ENCODE results near the gene DDTL. TPM values are rescaled to one million over a fixed set of nuclear protein-coding genes. Genes with fewer than 3 reads are reported as not detected.
"Not testable (repeated sequence)": the region's sequence is repeated elsewhere in the genome, so short reads cannot be mapped to it uniquely, and the experiment has no call there.

DDTL gene
- total and polyA plus RNA-seq, 5 donors, result 1.5 to 2.7 (median 2.4) TPM; not detected in 2

- no peak overlapping the region for H3K27ac ChIP-seq (ENCODE audit: low read length)
- ATAC-seq, result no peak
- DNase-seq, result no peak
- H3K4me1 ChIP-seq (ENCODE audit: control insufficient read depth, insufficient read depth, low read length), result peaks cover 2% of the 10 kb centered on the region
- 65% methylated on average over 5 of the region's 5 CpGs for WGBS
- intact Hi-C loops (cut with DNase I), result loop anchor here in 1 of 4 donors (5.0 kb wide), 1 partner anchor 38 kb away; no protein-coding TSS in a partner anchor
- H3K4me3 ChIP-seq (ENCODE audit: low read length), result no peak overlapping the region
- no peaks in the 10 kb centered on the region for H3K27me3 ChIP-seq (ENCODE audit: control insufficient read depth, insufficient read depth)
- no peaks in the 10 kb centered on the region for H3K9me3 ChIP-seq (ENCODE audit: control insufficient read depth, low read length)
These were observed 3.5 kb downstream of the DDTL start for GRCh38 chr22:23970201-23970641.

DNA sequence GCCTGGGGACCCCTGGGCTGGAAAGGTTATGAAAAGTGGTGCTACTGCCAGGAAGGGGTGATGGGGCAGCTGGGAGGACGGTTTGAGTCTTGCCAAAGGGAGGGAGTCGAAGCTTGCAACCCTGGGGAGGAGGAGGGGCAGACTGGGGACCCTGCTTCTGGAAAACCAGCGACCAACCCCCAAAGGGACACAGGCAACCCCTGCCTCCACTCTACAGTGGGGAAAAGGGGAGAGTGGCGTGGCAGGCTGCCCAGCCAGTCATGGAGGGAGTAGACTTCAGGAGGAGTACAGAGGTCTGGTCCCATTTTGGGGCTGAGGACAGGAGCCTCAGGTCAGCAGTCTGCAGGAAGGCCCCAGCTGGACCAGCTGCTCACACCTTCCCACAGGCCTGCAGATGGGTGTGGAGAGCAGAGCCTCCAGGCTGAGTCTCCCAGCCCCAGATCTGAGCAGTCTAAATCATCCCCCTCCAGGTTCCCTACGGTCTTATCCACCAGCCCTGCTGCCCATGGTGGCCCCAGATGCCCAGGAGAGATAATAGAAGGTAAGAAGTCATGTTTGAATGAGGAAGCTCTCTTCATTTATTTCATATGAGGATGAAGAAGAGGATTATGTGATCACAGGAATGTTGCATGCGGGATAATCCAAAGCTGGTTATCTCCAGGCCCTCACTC, 4.3 kb downstream of the DDTL start:
- intact Hi-C loops (cut with DNase I), result loop anchor here in 1 of 4 donors (5.0 kb wide), 1 partner anchor 39 kb away; no protein-coding TSS in a partner anchor
- DNase-seq, result peak in 1 of 3 donors; percentile 45
- 57% methylated on average over 6 of the region's 6 CpGs for WGBS

DNA sequence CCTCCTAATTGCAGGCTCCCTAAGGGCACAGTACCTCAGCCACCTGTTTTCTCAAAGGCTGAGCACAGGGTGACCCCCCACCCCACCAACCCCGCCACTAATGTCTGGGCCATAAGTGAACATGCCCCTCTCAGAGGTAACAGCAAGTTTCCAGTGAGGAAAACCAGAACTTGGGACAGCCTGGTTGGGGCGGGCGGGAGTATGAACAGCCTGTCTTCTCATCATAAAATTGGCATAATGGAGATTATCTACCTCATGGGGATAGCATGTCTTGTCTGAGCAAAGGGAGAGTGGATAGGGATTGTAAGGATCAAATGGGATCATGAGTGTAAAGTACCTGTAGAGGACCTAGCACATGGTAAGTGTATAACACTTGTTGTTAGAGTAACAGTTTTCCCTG, 5.2 kb downstream of the DDTL start:
- not testable (repeated sequence) for H3K27ac ChIP-seq (ENCODE audit: low read length); H3K4me3 ChIP-seq (ENCODE audit: low read length); H3K9me3 ChIP-seq (ENCODE audit: control insufficient read depth, low read length); H3K27me3 ChIP-seq (ENCODE audit: control insufficient read depth, insufficient read depth); DNase-seq; H3K4me1 ChIP-seq (ENCODE audit: control insufficient read depth, insufficient read depth, low read length); ATAC-seq
- intact Hi-C loops (cut with DNase I), result loop anchor here in 1 of 4 donors (5.0 kb wide), 1 partner anchor 40 kb away; no protein-coding TSS in a partner anchor
- WGBS, result 94% methylated on average over 3 of the region's 3 CpGs

More for the DNA sequence above, 4.3 kb downstream of the DDTL start:
- Histone ChIP-seq H3K27me3 (ENCODE audit: control insufficient read depth, insufficient read depth) (no peaks in the 10 kb centered on the region), H3K4me1 (ENCODE audit: control insufficient read depth, insufficient read depth, low read length) (peaks cover 2% of the 10 kb centered on the region), H3K9me3 (ENCODE audit: control insufficient read depth, low read length) (no peaks in the 10 kb centered on the region), H3K27ac (ENCODE audit: low read length) (no peak overlapping the region), H3K4me3 (ENCODE audit: low read length) (no peak overlapping the region)
- ATAC-seq, result no peak

DNA sequence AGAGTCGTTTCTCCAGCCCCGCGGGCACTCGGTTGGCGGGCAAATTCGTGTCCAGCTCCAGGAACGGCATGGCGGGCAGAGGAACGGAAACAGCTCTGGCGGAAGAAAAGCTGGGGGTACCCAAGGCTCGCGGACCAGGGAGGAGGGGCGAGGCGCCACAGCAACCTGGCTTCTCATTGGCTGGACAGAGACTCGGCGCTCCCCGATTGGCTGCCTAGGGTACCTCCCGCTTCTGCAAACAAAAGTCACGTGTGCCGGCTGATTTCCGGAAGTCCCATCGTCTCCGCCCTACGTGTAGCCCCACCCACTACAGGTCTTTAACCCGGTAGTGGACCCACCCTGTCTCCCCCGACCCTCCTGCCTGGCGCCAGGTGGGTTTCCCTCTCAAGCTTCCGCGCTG, 7.7 kb downstream of the DDTL start, which contains the start of gene DDT:
DDT (minus strand) TSS at position 97 of the 400 bp plus-strand sequence; CDS start at position 70, 27 bp downstream.
- no CpG with 5 or more reads among the region's 29 CpGs for WGBS
- not testable (repeated sequence) for DNase-seq; H3K27ac ChIP-seq (ENCODE audit: low read length); H3K4me3 ChIP-seq (ENCODE audit: low read length); H3K4me1 ChIP-seq (ENCODE audit: control insufficient read depth, insufficient read depth, low read length); H3K9me3 ChIP-seq (ENCODE audit: control insufficient read depth, low read length); H3K27me3 ChIP-seq (ENCODE audit: control insufficient read depth, insufficient read depth)
- peak; percentile 95 to 96 for ATAC-seq
- intact Hi-C loops (cut with DNase I), result loop anchor here in 1 of 4 donors (5.0 kb wide), 1 partner anchor 42 kb away; no protein-coding TSS in a partner anchor

DNA sequence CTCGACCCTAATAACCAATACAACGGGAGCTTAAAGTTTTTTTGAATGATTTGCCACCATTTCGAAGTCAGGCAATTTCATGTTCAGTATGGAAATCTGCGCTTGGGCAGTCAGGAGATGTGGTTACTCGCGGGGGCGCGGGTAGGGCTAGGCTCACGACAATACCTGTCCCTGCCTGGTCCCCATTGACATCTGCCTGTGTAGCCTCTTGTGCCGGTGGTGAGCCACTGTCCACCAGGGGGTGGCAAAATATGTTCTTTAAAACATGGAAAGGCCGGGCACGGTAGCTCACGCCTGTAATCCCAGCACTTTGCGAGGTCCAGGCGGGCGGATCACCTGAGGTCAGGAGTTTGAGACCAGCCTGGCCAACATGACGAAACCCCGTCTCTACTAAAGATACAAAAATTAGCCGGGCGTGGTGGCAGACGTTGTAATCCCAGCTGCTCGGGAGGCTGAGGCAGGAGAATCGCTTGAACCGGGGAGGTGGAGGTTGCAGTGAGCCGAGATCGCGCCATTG, 8.2 kb downstream of the DDTL start:
- H3K27me3 ChIP-seq (ENCODE audit: control insufficient read depth, insufficient read depth); H3K9me3 ChIP-seq (ENCODE audit: control insufficient read depth, low read length); H3K4me1 ChIP-seq (ENCODE audit: control insufficient read depth, insufficient read depth, low read length); H3K4me3 ChIP-seq (ENCODE audit: low read length); H3K27ac ChIP-seq (ENCODE audit: low read length): not testable (repeated sequence)
- 19% methylated on average over 7 of the region's 27 CpGs for WGBS
- intact Hi-C loops (cut with DNase I), result loop anchor here in 1 of 4 donors (5.0 kb wide), 1 partner anchor 43 kb away; no protein-coding TSS in a partner anchor
- DNase-seq (peak in 1 of 3 donors; percentile 58), ATAC-seq (peak; percentile 17 to 27)

DNA sequence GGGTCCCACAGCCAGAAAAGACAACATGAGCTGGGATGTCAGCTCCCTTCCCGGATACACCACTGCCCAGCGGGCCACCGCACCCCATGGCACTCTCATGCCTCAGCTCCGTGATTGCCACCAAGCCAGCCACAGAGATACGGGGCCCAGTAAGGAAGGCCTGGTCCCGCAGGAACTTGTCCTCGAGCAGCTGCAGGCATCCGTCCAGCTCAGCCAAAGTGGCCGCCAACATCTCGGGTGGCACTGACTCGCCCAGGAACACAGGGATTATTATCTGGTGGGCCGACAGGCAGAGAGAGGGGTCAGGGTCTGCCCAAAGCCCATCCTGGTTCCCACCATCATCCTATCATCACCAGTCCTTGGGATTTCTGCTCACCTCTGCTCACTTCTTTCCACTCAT, 10.6 kb downstream of the DDTL start:
- H3K4me3 ChIP-seq (ENCODE audit: low read length); DNase-seq; intact Hi-C loops (cut with DNase I); H3K27ac ChIP-seq (ENCODE audit: low read length); ATAC-seq; H3K4me1 ChIP-seq (ENCODE audit: control insufficient read depth, insufficient read depth, low read length); H3K9me3 ChIP-seq (ENCODE audit: control insufficient read depth, low read length); H3K27me3 ChIP-seq (ENCODE audit: control insufficient read depth, insufficient read depth): not testable (repeated sequence)
- WGBS, result 70% methylated on average over 7 of the region's 12 CpGs

- peak; percentile 92 to 94 for ATAC-seq
- no CpG with 5 or more reads among the region's 41 CpGs for WGBS
- H3K4me3 ChIP-seq (ENCODE audit: low read length); H3K4me1 ChIP-seq (ENCODE audit: control insufficient read depth, insufficient read depth, low read length); intact Hi-C loops (cut with DNase I); H3K27ac ChIP-seq (ENCODE audit: low read length); H3K27me3 ChIP-seq (ENCODE audit: control insufficient read depth, insufficient read depth); H3K9me3 ChIP-seq (ENCODE audit: control insufficient read depth, low read length); DNase-seq: not testable (repeated sequence)
These were observed 13.0 kb downstream of the DDTL start, which contains the start of gene GSTT2 for GRCh38 chr22:23979557-23980240. TSS of gene GSTT2 (plus strand) at chr22:23980134.

DNA sequence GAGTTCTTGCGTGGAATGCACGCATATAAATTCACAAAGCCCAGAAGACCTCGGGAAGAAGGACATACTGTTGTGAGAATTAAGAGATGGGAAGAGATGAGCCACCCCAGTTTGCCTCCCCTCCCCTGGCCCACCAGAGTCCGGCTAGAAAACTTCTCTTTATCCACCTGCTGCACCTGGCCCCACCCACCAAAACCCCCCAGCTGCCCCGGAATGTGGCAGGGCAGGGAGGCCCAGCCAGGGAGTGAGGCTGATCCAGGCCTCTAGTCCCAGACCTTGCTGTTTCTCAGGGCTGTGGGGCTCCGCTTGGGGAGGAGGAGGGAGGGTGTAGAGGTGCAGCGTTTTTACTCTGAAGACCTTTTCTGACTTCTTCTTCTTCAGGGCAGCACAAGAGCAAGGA, 13.9 kb downstream of the DDTL start:
- H3K27ac ChIP-seq (ENCODE audit: low read length); intact Hi-C loops (cut with DNase I); H3K27me3 ChIP-seq (ENCODE audit: control insufficient read depth, insufficient read depth); DNase-seq; H3K9me3 ChIP-seq (ENCODE audit: control insufficient read depth, low read length); H3K4me3 ChIP-seq (ENCODE audit: low read length); ATAC-seq; H3K4me1 ChIP-seq (ENCODE audit: control insufficient read depth, insufficient read depth, low read length): not testable (repeated sequence)
- WGBS, result 35% methylated on average over 5 of the region's 7 CpGs

DNA sequence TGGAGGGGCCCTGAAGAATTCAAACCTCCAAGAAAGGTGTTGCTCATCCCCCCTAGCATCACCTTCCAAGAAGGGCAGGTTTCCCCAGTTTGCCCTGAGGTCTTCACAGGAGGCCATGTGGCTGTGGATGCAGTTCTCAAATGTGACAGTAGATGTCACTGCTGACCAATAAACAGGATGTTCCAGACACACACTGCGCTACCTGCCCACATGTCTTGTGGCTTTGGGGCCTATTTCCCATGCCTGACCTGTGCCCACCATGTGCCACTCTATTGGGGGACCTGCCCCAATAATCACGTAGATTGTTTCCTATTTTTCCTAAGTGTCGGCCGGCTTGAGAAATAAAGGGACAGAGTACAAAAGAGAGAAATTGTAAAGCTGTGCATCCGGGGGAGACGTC, 17.7 kb downstream of the DDTL start:
- Histone ChIP-seq H3K4me1 (ENCODE audit: control insufficient read depth, insufficient read depth, low read length) (no peaks in the 10 kb centered on the region), H3K27ac (ENCODE audit: low read length) (no peak overlapping the region), H3K4me3 (ENCODE audit: low read length) (no peak overlapping the region), H3K9me3 (ENCODE audit: control insufficient read depth, low read length) (no peaks in the 10 kb centered on the region), H3K27me3 (ENCODE audit: control insufficient read depth, insufficient read depth) (no peaks in the 10 kb centered on the region)
- peak in 1 of 2 donors; percentile 21 for ATAC-seq
- no peak for DNase-seq
- 37% methylated on average over 6 of the region's 6 CpGs for WGBS
- intact Hi-C loops (cut with DNase I), result no loop called here

DNA sequence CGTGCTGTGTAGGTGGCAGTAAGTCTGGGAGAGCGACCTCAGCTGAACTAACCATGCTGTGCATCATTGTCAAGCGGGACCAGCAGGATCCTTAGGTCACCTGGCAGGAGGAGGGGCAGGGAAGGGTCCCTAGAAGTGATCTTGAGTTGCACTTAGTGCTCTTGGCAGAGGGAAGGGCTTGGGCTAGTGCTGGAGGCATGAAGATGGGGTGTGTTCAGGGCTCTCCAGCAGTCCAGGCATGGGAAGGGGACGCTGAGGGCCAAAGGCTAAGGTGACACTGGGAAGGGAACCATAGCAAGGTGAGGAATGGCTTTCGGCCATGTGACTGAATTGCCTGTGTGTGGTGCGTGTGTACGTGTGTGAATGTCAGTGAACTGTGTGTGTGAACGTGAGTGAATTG, 19.4 kb downstream of the DDTL start:
- H3K4me3 ChIP-seq (ENCODE audit: low read length); H3K4me1 ChIP-seq (ENCODE audit: control insufficient read depth, insufficient read depth, low read length); H3K27me3 ChIP-seq (ENCODE audit: control insufficient read depth, insufficient read depth); intact Hi-C loops (cut with DNase I); H3K27ac ChIP-seq (ENCODE audit: low read length); DNase-seq; H3K9me3 ChIP-seq (ENCODE audit: control insufficient read depth, low read length); ATAC-seq: not testable (repeated sequence)
- WGBS, result 79% methylated on average over 8 of the region's 8 CpGs

All from right cardiac atrium (tissue), 5 donors.